HEK293 (cell line): ENCODE results near the gene KCTD17.

Experiments used
- CTCF ChIA-PET: fragments of 350-600 bp; formaldehyde crosslinking; extraction: SDS; loops from one replicate; lab custom pipeline; 2021; ENCODE audit warnings: antibody characterized with exemption; lab: Yijun Ruan, JAX
- POLR2A ChIA-PET: fragments of 300-600 bp; formaldehyde crosslinking; extraction: SDS; loops from one replicate; lab custom pipeline; 2020; ENCODE audit warnings: antibody characterized with exemption, inconsistent platforms; lab: Yijun Ruan, JAX
- H3K27ac ChIP-seq: fragments of 200-500 bp; sonication (Bioruptor generic); 2 replicates; pipeline ENCODE4 v1.5.1; 2014; ENCODE audit warnings: low read depth, low read length, control low read depth, inconsistent platforms; ENCODE audit errors: extremely low read depth
- H3K36me3 ChIP-seq, 2 experiments: fragments of 200-500 bp in 1 of 2; sonication (Bioruptor generic) in 1 of 2; 1 replicate in 1 of 2; 2 replicates in 1 of 2; pipeline ENCODE4 v1.5.1; 2014 to 2017; ENCODE audit warnings: inconsistent platforms in 2 of 2, low read length in 2 of 2; ENCODE audit not compliant: control insufficient read depth in 2 of 2, insufficient read depth in 1 of 2
- H3K4me1 ChIP-seq: fragments of 200-500 bp; sonication (Bioruptor generic); 2 replicates; pipeline ENCODE4 v1.5.1; 2014; ENCODE audit warnings: mild to moderate bottlenecking, low read length, inconsistent platforms; ENCODE audit not compliant: control insufficient read depth, insufficient read depth
- H3K4me3 ChIP-seq: 2 replicates; pipeline ENCODE4 v1.5.1; 2011; ENCODE audit warnings: low read depth, mild to moderate bottlenecking, control low read depth, low read length, moderate library complexity
- H3K9me3 ChIP-seq: fragments of 200-500 bp; sonication (Bioruptor generic); 2 replicates; pipeline ENCODE4 v1.5.1; 2014; ENCODE audit warnings: low read depth, low read length, inconsistent platforms; ENCODE audit not compliant: control insufficient read depth, insufficient read depth
- KLF17 ChIP-seq: fragments of 450-650 bp; formaldehyde crosslinking; IDR thresholded peaks from 2 replicates; pipeline ENCODE4 v1.5.1; 2016; ENCODE audit warnings: missing biosample characterization, missing genetic modification characterization
- MZF1 ChIP-seq: fragments of 450-650 bp; formaldehyde crosslinking; IDR thresholded peaks from 2 replicates; pipeline ENCODE4 v1.5.1; 2017; ENCODE audit warnings: missing biosample characterization, missing genetic modification characterization, borderline replicate concordance
- PRDM6 ChIP-seq: fragments of 450-650 bp; formaldehyde crosslinking; IDR thresholded peaks from 2 replicates; pipeline ENCODE4 v1.5.1; 2017; ENCODE audit warnings: missing biosample characterization, missing genetic modification characterization
- REPIN1 ChIP-seq: fragments of 450-650 bp; formaldehyde crosslinking; IDR thresholded peaks from 2 replicates; pipeline ENCODE4 v1.5.1; 2017; ENCODE audit warnings: missing biosample characterization, missing genetic modification characterization, low read depth
- SCRT1 ChIP-seq: fragments of 450-650 bp; formaldehyde crosslinking; IDR thresholded peaks from 2 replicates; pipeline ENCODE4 v1.5.1; 2016; ENCODE audit warnings: missing biosample characterization, missing genetic modification characterization, borderline replicate concordance
- SCRT2 ChIP-seq: fragments of 450-650 bp; formaldehyde crosslinking; IDR thresholded peaks from 2 replicates; pipeline ENCODE4 v1.5.1; 2016; ENCODE audit warnings: missing biosample characterization, missing genetic modification characterization
- WT1 ChIP-seq: fragments of 450-650 bp; formaldehyde crosslinking; IDR thresholded peaks from 2 replicates; pipeline ENCODE4 v1.5.1; 2016; ENCODE audit warnings: missing biosample characterization, missing genetic modification characterization
- YY2 ChIP-seq: fragments of 450-650 bp; formaldehyde crosslinking; IDR thresholded peaks from 2 replicates; pipeline ENCODE4 v1.5.1; 2016; ENCODE audit warnings: missing biosample characterization, missing genetic modification characterization
- ZBTB1 ChIP-seq: fragments of 450-650 bp; formaldehyde crosslinking; IDR thresholded peaks from 2 replicates; pipeline ENCODE4 v1.5.1; 2016; ENCODE audit warnings: missing biosample characterization, missing genetic modification characterization
- ZBTB17 ChIP-seq: fragments of 450-650 bp; formaldehyde crosslinking; IDR thresholded peaks from 2 replicates; pipeline ENCODE4 v1.5.1; 2016; ENCODE audit warnings: missing biosample characterization, missing genetic modification characterization
- ZBTB48 ChIP-seq: fragments of 450-650 bp; formaldehyde crosslinking; IDR thresholded peaks from 2 replicates; pipeline ENCODE4 v1.5.1; 2016; ENCODE audit warnings: missing biosample characterization, missing genetic modification characterization
- ZBTB7A ChIP-seq: fragments of 450-650 bp; formaldehyde crosslinking; IDR thresholded peaks from 2 replicates; pipeline ENCODE4 v1.5.1; 2016; ENCODE audit warnings: low read depth, missing biosample characterization, missing genetic modification characterization
- ZIC2 ChIP-seq: fragments of 450-650 bp; formaldehyde crosslinking; IDR thresholded peaks from 2 replicates; pipeline ENCODE4 v1.5.1; 2016; ENCODE audit warnings: missing biosample characterization, missing genetic modification characterization
- ZNF302 ChIP-seq: fragments of 450-650 bp; formaldehyde crosslinking; IDR thresholded peaks from 2 replicates; pipeline ENCODE4 v1.5.1; 2016; ENCODE audit warnings: missing biosample characterization, missing genetic modification characterization, low read depth
- ZNF610 ChIP-seq: fragments of 450-650 bp; formaldehyde crosslinking; IDR thresholded peaks from 2 replicates; pipeline ENCODE4 v1.5.1; 2016; ENCODE audit warnings: missing biosample characterization, missing genetic modification characterization, borderline replicate concordance
- ZNF664 ChIP-seq: fragments of 450-650 bp; formaldehyde crosslinking; IDR thresholded peaks from 2 replicates; pipeline ENCODE4 v1.5.1; 2016; ENCODE audit warnings: missing biosample characterization, missing genetic modification characterization
- ZNF701 ChIP-seq: fragments of 450-650 bp; formaldehyde crosslinking; IDR thresholded peaks from 2 replicates; pipeline ENCODE4 v1.5.1; 2016; ENCODE audit warnings: missing biosample characterization, missing genetic modification characterization

Gene KCTD17

GRCh38 chr22:37026325-37026724, 25.2 kb upstream of the KCTD17 start:
- Histone ChIP-seq H3K4me3 (no peak overlapping the region), H3K9me3 (no peaks in the 10 kb centered on the region), H3K36me3 (peaks cover 15 to 63% of the 10 kb centered on the region in 2 experiments), H3K4me1 (no peaks in the 10 kb centered on the region), H3K27ac (no peak overlapping the region)
- ChIA-PET CTCF (interaction anchor here (0.7 to 1.4 kb wide), 5 partner anchors 12 to 265 kb away, joined by 3 to 4 read pairs (median 4); no protein-coding TSS in a partner anchor), POLR2A (interaction anchor here (2.2 kb wide), 1 partner anchor 8 kb away, joined by 9 read pairs; the partner anchor contains the start of genes MPST and TST)
- TF ChIP-seq ZBTB48 (tag by site-specific recombination) (no peak), ZNF610 (no peak), ZBTB7A (tag by site-specific recombination) (no peak), KLF17 (tag by site-specific recombination) (no peak), YY2 (tag by site-specific recombination) (no peak), MZF1 (tag by site-specific recombination) (no peak), ZNF701 (tag by site-specific recombination) (no peak), REPIN1 (tag by site-specific recombination) (no peak), ZBTB1 (no peak), PRDM6 (tag by site-specific recombination) (no peak)

GRCh38 chr22:37027556-37027955, 24.0 kb upstream of the KCTD17 start:
- CTCF ChIA-PET: interaction anchor here (2.2 kb wide), 1 partner anchor 16 kb away, joined by 14 read pairs; no protein-coding TSS in a partner anchor
- TF ChIP-seq ZBTB17 (tag by site-specific recombination): no peak
- 0 out of 2 replicates have a peak, but pooled peaks have one; percentile 37 for TF ChIP-seq SCRT1 (tag by site-specific recombination)
- TF ChIP-seq SCRT2 (tag by site-specific recombination): peak; percentile 91

GRCh38 chr22:37028692-37029674, 22.6 kb upstream of the KCTD17 start:
- no peaks in the 10 kb centered on the region for H3K4me1 ChIP-seq
- CTCF ChIA-PET: interaction anchor here (0.6 to 4.6 kb wide), 7 partner anchors 9 to 176 kb away, joined by 3 to 39 read pairs (median 3); partner anchors contain the start of genes MPST and TST
- H3K36me3 ChIP-seq: peaks cover 15 to 57% of the 10 kb centered on the region in 2 experiments
- TF ChIP-seq WT1 (tag by site-specific recombination) (no peak), ZNF302 (no peak), ZNF664 (peak; percentile 62), ZIC2 (tag by site-specific recombination) (peak; percentile 88)
- POLR2A ChIA-PET: interaction anchor here (0.7 to 1.9 kb wide), 3 partner anchors 10 to 401 kb away, joined by 3 to 12 read pairs (median 4); partner anchors contain the start of genes MPST and TST
- no peak overlapping the region for H3K27ac ChIP-seq
- no peak overlapping the region for H3K4me3 ChIP-seq
- no peaks in the 10 kb centered on the region for H3K9me3 ChIP-seq

More at GRCh38 chr22:37027556-37027955, 24.0 kb upstream of the KCTD17 start:
- no peaks in the 10 kb centered on the region for H3K9me3 ChIP-seq
- H3K4me1 ChIP-seq: no peaks in the 10 kb centered on the region
- no peak overlapping the region for H3K27ac ChIP-seq
- peaks cover 15 to 63% of the 10 kb centered on the region in 2 experiments for H3K36me3 ChIP-seq
- POLR2A ChIA-PET: interaction anchor here (2.2 kb wide), 1 partner anchor 9 kb away, joined by 9 read pairs; the partner anchor contains the start of genes MPST and TST
- no peak overlapping the region for H3K4me3 ChIP-seq
